ENCODE results near the gene C12orf43.
A peak's percentile ranks its signal among the peaks of the same experiment; 100 is the strongest.
"Not testable (repeated sequence)": the region's sequence is repeated elsewhere in the genome, so short reads cannot be mapped to it uniquely, and the experiment has no call there.

Gene C12orf43, protein sequence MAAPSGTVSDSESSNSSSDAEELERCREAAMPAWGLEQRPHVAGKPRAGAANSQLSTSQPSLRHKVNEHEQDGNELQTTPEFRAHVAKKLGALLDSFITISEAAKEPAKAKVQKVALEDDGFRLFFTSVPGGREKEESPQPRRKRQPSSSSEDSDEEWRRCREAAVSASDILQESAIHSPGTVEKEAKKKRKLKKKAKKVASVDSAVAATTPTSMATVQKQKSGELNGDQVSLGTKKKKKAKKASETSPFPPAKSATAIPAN

DNA sequence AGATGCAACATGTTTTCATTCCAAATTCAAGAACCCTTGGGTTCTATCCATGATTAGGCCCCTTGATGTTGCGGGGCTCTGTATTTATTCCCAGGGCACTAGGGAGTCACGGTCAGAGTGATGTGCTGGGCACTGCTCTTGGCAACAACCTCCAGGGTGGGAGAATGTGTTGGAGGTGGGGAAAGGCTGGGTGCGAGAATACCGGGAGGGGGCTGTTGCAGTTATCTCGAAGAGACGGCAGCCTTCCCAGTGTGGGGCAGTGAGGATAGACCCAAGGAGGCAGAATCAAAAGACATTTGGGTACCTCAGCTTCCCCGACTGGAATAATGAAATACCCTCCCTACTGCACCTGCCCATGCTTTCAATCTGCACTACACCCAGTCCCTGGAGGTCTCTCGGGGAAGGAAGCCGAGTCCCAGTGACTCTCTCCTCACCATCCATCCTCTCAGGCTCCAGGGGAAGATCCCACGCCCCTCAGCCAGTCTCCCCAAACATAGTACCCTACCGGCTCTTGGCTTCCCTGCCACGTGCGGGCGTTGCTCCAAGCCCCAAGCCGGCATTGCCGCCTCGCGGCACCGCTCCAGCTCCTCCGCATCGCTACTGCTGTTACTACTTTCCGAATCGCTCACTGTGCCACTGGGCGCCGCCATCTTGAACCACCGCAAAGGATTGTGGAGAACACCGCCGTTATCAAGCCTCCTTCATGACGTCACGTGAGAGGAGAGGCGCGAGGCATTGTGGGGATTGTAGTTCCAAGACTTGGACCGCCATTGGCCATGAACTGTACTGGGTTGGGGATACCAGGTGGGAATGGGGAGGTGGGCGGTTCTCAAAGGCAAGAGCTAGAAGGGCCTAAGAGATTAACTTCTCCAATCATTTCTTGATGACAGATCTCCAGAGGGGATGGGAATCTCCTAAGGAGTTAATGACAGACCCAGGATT lies at the start of gene C12orf43:
C12orf43 (minus strand) TSS at position 663 of the 942 bp plus-strand sequence; CDS start at position 650, 13 bp downstream.
- DNase-seq, result peak; percentile 68

DNA sequence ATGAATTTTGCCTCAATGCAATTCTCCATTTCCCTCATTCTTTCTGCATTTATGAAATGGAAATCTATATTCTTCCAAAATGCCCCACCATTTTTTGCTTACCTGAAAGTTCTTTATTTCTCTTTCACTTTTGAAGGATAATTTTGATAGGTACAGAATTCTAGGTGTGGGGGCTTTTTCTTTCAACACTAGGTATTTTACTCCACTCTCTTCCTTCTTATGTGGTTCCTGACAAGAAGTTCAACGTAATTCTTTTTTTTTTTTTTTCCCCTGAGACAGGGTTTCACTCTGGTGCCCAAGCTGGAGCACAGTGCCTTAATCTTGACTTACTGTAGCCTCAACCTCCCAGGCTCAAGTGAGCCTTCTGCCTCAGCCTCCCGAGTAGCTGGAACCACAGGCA lies 49.1 kb upstream of the C12orf43 start:
- DNase-seq, result no peak

DNA sequence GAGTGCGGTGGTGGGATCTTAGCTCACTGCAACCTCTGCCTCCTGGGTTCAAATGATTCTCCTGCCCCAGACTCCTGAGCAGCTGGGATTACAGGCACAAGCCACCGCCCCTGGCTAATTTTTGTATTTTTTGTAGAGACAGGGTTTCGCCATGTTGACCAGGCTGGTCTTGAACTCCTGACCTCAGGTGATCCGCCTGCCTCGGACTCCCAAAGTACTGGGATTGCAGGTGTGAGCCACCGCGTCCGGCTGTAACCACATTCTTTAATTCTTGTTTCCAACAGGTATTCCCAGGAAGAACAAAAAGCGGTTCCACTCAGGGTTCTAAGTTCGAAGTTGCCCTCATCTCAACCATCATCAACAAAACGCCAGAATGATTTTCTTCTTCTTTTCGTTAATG lies 48.3 kb upstream of the C12orf43 start:
- DNase-seq, result not testable (repeated sequence)

GRCh38 chr12:121064116-121064515 lies 47.8 kb upstream of the C12orf43 start:
- DNase-seq, result no peak

- no peak for DNase-seq
Observed at GRCh38 chr12:121062391-121063045, 46.2 kb upstream of the C12orf43 start.

- DNase-seq, result no peak
Observed at GRCh38 chr12:121061831-121062230, 45.5 kb upstream of the C12orf43 start.

GRCh38 chr12:121060149-121061001 lies 44.1 kb upstream of the C12orf43 start:
- DNase-seq, result no peak

DNA sequence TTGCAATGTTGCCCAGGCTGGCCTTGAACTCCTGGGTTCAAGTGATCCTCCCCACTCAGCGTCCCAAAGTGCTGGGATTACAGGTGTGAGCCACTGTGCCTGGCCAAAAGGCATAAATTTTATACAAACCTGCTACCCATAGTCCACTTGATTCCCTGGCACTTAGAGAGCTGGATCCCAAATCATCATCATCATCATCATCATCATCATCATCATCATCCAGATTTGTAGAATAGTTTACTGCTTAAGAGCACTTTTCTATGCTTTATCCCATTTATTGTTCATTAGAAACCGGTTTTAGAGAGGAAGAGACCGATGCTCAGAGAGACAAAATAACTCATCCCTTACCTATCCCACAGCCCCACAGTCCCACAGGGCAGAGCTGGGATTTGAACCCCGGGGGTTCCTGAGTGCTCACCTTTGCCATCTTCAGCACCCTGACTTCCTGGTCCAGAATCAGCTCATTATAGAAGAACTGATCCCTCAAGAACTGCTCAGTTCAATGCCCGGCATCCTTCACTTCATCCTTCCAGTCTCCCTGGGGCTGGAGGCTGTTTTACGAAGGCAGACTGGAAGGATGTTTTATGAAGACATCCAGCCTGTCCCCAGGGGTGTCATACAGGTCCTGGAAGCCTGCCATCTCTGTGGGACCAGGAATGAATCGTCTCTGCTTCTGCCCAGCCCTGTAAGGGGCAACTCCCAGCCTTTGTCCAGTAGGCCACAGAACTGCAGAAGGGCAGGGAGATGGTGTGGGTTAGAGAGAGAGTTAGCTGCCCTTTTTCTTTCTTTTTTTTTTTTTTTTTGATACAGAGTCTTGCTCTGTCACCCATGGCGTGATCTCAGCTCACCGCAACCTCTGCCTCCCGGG lies 43.0 kb upstream of the C12orf43 start:
- DNase-seq, result no peak

- DNase-seq, result no peak
Observed at GRCh38 chr12:121057794-121058193, 41.5 kb upstream of the C12orf43 start.

DNA sequence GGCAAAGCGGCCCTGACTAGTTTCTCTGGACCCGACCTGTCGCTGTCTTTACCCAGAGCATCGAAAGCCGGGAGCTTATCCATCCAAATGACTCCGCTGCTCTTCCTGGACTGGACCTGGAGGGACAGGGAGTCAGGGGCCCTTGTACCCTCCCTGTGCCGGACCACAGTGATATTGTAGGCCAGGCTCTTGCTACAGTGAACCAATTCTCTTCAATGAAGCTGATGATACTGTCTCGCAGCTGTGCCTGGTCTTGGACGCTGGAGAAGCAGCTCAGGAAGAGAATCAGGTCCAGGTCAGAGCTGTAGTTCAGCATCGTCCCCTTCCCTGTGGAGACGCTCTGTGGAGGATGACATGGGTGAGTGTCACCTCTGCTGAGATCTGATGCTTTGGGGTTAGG lies 37.4 kb upstream of the C12orf43 start:
- DNase-seq, result no peak

- no peak for DNase-seq
Observed at GRCh38 chr12:121050725-121051124, 34.4 kb upstream of the C12orf43 start.

GRCh38 chr12:121048442-121048841 lies 32.2 kb upstream of the C12orf43 start:
- DNase-seq, result no peak

- not testable (repeated sequence) for DNase-seq
Observed at GRCh38 chr12:121047400-121047799, 31.1 kb upstream of the C12orf43 start.

DNA sequence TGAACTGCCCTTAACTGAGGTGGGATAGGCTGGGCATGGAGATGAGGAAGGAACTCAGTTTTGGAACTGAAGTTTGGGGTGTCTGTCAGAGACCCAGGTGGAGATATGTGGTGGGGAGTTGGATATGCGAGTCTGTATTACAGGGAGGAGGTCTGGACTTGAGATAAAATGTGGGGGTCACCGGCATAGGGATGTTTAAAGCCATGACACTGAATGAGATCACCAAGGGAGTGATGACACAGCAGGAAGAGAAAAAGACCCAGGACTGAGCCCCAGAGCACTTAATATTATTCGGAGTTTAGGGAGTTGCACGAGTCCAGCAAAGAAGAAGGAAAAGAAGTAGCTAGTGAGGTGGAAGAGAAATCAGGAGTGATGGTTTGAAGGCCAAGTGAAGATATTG lies 26.8 kb upstream of the C12orf43 start:
- DNase-seq, result no peak

DNA sequence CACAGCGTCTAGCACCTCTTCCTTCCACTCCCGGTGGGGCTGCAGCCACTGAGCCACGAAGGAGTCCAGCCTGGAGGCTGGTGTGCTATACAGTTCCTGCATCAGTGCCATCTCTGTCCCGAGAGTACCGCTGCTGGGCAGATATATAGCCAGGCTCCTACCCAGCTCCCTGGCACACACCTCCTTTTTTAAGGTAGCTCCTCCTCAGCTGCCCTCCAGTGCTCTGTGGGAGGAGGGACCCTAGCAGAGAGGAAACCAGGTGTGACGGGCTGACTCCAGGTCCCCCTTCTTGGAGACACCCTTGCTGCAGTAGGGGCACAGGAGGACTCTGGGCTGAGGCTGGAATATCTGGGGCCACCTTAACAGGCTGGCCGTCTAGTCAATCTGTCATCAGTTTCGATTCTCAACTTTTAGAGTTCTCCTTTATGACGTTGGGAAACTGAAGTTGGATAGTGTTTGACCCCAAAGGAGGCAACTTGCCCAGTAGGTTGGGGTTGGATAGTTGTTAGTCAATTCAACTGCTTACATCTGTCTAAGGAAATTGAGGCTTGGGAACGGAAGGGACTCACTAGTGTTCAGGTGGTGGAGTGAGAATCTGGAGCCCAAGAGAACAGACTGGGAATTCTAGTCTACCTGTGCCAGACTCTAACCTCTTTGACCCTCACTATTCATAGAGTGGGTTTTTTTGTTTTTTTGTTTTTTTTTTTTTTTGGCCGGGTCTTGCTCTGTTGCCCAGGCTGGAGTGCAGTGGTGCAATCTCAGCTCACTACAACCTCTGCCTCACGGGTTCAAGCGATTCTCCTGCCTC lies 22.8 kb upstream of the C12orf43 start, which contains the start of gene OASL:
OASL (minus strand) TSS at position 386 of the 808 bp plus-strand sequence; CDS start at position 111, 275 bp downstream.
- no peak for DNase-seq

- no peak for DNase-seq
Observed at GRCh38 chr12:121036810-121037326, 20.6 kb upstream of the C12orf43 start.

- no peak for DNase-seq
Observed at GRCh38 chr12:121034616-121035305, 18.5 kb upstream of the C12orf43 start.

- DNase-seq, result no peak
Observed at GRCh38 chr12:121033625-121034349, 17.5 kb upstream of the C12orf43 start.

Data from NCI-H446 treated with DMSO at 0.1 percent for 48 hours (cell line).